ENCODE results near the gene ADAM12.

The ADAM12 gene

DNA sequence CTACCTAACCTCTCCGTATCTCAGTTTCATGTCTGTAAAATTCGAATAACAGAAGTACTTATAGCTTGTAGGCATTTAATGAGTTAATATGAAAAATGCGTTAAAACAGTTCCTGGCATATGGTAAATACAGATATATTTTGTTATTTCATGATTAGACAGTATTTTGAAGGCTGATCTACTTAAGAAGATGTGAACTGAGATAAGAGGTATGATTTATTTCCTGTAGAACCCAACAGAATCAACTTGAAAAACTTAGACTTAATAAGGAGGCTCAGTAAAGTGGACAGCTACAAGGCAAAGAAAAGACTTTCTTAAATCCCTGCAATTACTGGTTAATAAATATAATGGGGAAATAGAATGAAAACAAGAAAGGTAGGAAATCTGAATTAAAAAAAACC lies 388.6 kb downstream of the ADAM12 start:
- DNase-seq (ENCODE audit: extremely low spot score) = no peak
- CTCF ChIA-PET = no interaction called here
- POLR2A ChIA-PET = interaction anchor here (0.6 kb wide), 1 partner anchor 191 kb away, joined by 5 read pairs; no protein-coding TSS in a partner anchor
- TF ChIP-seq, protein P1, sequence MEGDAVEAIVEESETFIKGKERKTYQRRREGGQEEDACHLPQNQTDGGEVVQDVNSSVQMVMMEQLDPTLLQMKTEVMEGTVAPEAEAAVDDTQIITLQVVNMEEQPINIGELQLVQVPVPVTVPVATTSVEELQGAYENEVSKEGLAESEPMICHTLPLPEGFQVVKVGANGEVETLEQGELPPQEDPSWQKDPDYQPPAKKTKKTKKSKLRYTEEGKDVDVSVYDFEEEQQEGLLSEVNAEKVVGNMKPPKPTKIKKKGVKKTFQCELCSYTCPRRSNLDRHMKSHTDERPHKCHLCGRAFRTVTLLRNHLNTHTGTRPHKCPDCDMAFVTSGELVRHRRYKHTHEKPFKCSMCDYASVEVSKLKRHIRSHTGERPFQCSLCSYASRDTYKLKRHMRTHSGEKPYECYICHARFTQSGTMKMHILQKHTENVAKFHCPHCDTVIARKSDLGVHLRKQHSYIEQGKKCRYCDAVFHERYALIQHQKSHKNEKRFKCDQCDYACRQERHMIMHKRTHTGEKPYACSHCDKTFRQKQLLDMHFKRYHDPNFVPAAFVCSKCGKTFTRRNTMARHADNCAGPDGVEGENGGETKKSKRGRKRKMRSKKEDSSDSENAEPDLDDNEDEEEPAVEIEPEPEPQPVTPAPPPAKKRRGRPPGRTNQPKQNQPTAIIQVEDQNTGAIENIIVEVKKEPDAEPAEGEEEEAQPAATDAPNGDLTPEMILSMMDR (IDR thresholded peaks at IDR 0.05; ENCODE audit: control extremely low read depth, extremely low read depth, low read depth, missing control alignments) = no peak

DNA sequence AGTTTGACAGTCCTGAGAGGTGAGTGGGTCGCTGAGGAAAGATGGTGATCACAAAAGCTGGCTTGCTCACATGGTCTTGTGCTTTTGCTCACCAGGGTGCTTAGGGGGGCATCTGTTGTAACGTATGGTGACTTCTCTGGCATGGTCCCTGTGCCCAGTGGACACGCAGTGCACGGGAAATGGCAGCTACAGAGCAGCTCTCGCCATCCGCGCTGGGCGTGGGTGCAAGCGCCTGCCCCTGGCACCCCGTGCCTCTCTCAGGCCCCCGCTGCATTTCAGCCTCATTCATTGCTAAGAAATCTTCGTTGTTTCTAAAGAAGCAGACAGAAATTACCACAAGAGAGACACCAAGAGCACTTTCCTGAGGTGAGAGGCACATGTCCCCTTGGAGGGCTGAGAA lies 390.7 kb downstream of the ADAM12 start:
- TF ChIP-seq, protein P1 (IDR thresholded peaks at IDR 0.05; ENCODE audit: control extremely low read depth, extremely low read depth, low read depth, missing control alignments) = no peak
- ChIA-PET POLR2A (no interaction called here), CTCF (interaction anchor here (2.4 kb wide), 1 partner anchor 14 kb away, joined by 7 read pairs; no protein-coding TSS in a partner anchor)
- DNase-seq (ENCODE audit: extremely low spot score) = no peak

DNA sequence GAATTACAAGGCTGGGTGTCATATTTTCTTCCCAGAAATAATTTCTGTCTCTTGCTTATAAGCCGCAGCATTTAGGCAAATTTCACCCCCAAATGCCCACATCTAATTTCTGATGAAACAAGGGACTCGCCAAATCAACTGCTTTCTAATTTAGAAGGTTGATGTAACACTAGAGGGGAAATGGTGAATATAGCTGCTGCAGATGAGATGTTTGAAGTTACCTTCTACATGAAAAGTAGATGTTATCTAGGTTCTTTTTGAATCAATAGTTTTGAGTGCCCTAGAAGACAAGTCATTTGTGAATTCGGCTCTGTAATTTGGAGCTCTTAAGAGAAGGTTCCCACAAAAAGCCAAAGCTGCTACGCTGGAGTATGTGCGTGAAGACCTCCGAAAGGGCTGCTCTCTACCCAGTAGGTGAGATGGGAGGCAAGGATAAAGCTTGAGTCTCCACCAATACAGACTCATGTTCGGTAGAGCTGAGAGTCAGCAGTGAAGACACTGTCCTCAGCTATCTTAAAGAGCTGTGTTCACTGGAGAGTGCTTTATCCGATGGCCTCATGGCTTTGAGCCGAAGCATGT lies 392.5 kb downstream of the ADAM12 start:
- CTCF ChIA-PET = interaction anchor here (1.1 kb wide), 1 partner anchor 60 kb away, joined by 3 read pairs; no protein-coding TSS in a partner anchor
- TF ChIP-seq, protein P1 (IDR thresholded peaks at IDR 0.05; ENCODE audit: control extremely low read depth, extremely low read depth, low read depth, missing control alignments) = no peak
- DNase-seq (ENCODE audit: extremely low spot score) = no peak
- POLR2A ChIA-PET = no interaction called here

GRCh38 chr10:125994601-125995000 lies 393.7 kb downstream of the ADAM12 start:
- DNase-seq (ENCODE audit: extremely low spot score) = no peak
- ChIA-PET POLR2A (no interaction called here), CTCF (interaction anchor here (1.1 to 2.4 kb wide), 3 partner anchors 10 to 508 kb away, joined by 3 to 7 read pairs (median 3); no protein-coding TSS in a partner anchor)
- TF ChIP-seq, protein P1 (IDR thresholded peaks at IDR 0.05; ENCODE audit: control extremely low read depth, extremely low read depth, low read depth, missing control alignments) = no peak

DNA sequence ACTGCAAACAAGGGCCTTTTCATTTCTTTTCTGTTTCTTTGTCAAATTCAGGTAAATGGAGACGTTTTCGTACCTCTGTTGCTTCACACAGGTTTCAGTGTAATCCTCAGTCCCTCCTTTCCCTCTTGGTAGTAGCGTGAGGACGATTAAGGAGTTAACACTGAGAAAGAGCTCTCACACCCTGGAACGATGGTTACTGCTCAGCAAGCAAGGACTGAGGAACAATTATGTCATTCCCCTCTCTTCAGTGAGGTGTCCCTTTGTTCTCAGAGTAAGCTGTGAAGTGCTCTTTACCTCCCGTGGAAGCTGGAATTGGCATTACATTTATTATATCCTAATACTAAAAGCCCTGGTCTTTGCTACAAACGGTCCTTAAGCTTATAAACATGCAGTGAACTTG lies 396.0 kb downstream of the ADAM12 start:
- no peak for DNase-seq (ENCODE audit: extremely low spot score)
- POLR2A ChIA-PET = no interaction called here

GRCh38 chr10:125991392-125991791 lies 396.9 kb downstream of the ADAM12 start:
- TF ChIP-seq, protein P1 (IDR thresholded peaks at IDR 0.05; ENCODE audit: control extremely low read depth, extremely low read depth, low read depth, missing control alignments) = no peak
- DNase-seq (ENCODE audit: extremely low spot score) = no peak
- CTCF ChIA-PET = interaction anchor here (1.2 kb wide), 1 partner anchor 10 kb away, joined by 3 read pairs; no protein-coding TSS in a partner anchor
- POLR2A ChIA-PET = no interaction called here

More for the DNA sequence above, 396.0 kb downstream of the ADAM12 start:
- CTCF ChIA-PET = interaction anchor here (1.2 to 1.6 kb wide), 2 partner anchors 9 to 11 kb away, joined by 3 to 8 read pairs; no protein-coding TSS in a partner anchor
- TF ChIP-seq, protein P1 (IDR thresholded peaks at IDR 0.05; ENCODE audit: control extremely low read depth, extremely low read depth, low read depth, missing control alignments) = no peak
